ENCODE measurements around the gene HNRNPLL.
"Not testable (repeated sequence)": the region's sequence is repeated elsewhere in the genome, so short reads cannot be mapped to it uniquely, and the experiment has no call there.

The HNRNPLL gene

DNA sequence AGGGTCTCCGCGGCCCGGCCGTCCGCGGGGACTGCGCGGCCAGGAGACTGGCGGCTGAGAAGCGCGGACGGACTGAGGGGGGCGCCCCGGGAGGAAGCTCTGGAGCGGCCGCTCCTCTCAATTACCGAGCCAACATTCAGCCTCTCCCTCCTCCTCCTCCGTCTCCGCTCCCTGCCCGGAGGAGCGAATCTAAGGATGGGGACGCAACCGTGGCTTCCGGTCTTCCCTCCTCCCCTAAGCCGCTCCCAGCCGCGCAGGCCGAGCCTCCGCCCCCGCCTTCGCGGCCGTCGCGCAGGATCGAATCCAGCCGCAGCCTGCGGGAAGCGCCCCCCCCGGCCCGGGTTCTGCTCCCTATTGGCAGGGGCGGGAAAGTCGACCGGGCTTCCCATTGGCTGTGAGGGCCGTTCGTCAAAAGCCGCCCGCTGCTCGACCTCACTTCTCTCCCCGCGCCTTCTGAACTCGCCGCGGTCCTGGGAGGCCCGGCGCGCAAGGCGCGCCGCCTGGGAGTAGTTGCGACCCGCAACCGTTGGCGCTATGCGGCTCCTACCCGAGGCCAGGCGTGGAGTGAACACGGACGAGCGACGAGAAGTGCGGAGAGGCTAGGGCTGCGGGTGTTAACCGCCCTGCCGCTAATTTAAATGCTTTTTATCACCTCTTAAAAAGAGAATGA lies at the start of gene HNRNPLL:
HNRNPLL (minus strand) TSS at position 197 of the 670 bp plus-strand sequence. CDS start 302 bp downstream, outside the sequence.
- DNase-seq = peak; percentile 97
- in situ Hi-C loops (cut with MboI; ENCODE audit: low pct_unique_long_range_greater_than_20kb, low sequenced_read_pairs) = no loop called here

GRCh38 chr2:38650717-38651116 lies 48.0 kb upstream of the HNRNPLL start:
- no peak for DNase-seq
- in situ Hi-C loops (cut with MboI; ENCODE audit: low pct_unique_long_range_greater_than_20kb, low sequenced_read_pairs) = no loop called here

GRCh38 chr2:38650012-38650411 lies 47.3 kb upstream of the HNRNPLL start:
- in situ Hi-C loops (cut with MboI; ENCODE audit: low pct_unique_long_range_greater_than_20kb, low sequenced_read_pairs) = no loop called here
- DNase-seq = no peak

DNA sequence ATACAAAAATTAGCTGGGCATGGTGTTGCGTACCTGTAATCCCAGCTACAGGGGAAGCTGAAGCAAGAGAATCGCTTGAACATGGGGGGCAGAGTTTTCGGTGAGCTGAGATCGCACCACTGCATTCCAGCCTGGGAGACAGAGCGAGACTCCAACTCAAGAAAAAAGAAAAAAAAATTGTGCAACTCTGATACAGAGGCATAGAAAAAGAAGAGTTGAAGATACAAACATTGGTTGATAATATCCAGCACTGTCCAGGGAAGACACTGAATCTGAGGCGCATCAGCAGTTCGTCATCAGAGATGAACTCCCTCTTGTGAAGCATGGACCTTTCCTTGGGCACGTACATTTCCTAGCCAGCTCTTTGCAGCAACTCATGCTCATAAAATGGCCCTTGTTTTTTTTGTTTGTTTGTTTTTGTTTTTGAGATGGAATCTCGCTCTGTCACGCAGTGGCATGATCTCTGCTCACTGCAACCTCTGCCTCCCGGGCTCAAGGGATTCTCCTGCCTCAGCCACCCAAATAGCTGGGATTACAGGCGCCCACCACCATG lies 46.5 kb upstream of the HNRNPLL start:
- no peak for DNase-seq
- in situ Hi-C loops (cut with MboI; ENCODE audit: low pct_unique_long_range_greater_than_20kb, low sequenced_read_pairs) = no loop called here

- peak; percentile 86 for DNase-seq
- in situ Hi-C loops (cut with MboI; ENCODE audit: low pct_unique_long_range_greater_than_20kb, low sequenced_read_pairs) = no loop called here
Observed at GRCh38 chr2:38648107-38648761, 45.5 kb upstream of the HNRNPLL start.

DNA sequence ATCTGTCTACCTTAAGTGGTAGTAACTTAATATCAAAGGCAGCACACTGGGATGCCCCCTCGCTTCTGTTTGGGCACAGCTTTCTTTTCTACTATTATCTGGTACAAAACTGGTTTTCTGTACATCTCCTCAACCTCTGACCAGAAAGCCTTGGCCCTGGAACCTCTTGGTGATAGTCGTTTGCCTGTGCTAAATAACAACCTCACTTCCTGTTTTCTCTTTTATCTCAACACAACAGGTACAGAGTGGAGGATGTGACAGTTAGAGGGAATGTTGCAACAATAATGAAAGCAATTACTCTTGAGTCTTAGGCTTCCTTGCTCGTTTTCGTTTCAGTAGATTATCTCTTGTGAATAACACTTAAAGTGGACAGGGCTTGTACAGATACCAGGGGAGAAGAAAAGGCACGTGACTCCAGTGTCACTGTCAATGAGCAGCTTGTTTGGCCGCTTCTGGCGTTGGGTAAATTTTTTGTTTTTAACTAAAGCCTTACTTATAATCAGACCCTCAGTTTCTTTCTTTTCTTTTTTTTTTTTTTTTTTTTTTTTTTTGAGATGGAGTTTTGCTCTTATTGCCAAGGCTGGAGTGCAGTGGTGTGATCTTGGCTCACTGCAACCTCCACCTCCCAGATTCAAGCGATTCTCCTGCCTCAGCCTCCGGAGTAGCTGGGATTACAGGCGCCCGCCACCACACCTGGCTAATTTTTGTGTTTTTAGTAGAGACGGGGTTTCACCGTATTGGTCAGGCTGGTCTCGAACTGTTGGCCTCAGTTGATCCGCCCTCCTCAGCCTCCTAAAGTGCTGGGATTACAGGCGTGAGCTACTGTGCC lies 41.2 kb upstream of the HNRNPLL start:
- in situ Hi-C loops (cut with MboI; ENCODE audit: low pct_unique_long_range_greater_than_20kb, low sequenced_read_pairs) = not testable (repeated sequence)
- DNase-seq = peak; percentile 89

- DNase-seq = no peak
- in situ Hi-C loops (cut with MboI; ENCODE audit: low pct_unique_long_range_greater_than_20kb, low sequenced_read_pairs) = no loop called here
Observed at GRCh38 chr2:38643021-38643671, 40.4 kb upstream of the HNRNPLL start.

DNA sequence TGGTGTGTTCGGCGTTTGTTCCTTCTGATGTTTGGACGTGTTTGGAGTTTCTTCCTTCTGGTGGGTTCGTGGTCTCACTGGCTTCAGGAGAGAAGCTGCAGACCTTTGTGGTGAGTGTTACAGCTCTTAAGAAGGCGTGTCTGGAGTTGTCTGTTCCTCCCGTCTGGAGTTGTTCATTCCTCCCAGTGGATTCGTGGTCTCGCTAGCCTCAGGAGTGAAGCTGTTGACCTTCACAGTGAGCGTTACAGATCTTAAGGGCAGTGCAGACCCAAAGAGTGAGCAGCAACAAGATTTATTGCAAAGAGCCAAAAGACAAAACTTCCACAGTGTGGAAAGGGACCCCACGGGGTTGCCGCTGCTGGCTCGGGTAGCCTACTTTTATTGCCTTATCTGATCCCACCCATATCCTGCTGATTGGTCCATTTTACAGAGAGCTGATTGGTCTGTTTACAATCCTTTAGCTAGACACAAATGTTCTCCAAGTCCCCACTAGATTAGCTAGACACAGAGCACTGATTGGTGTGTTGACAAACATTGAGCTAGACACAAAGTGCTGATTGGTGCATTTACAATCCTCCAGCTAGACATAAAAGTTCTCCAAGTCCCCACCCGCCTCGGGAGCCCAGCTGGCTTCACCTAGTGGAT lies 39.8 kb upstream of the HNRNPLL start:
- in situ Hi-C loops (cut with MboI; ENCODE audit: low pct_unique_long_range_greater_than_20kb, low sequenced_read_pairs); DNase-seq: not testable (repeated sequence)

- in situ Hi-C loops (cut with MboI; ENCODE audit: low pct_unique_long_range_greater_than_20kb, low sequenced_read_pairs) = no loop called here
- no peak for DNase-seq
Observed at GRCh38 chr2:38636069-38636468, 33.3 kb upstream of the HNRNPLL start.

GRCh38 chr2:38635139-38635538 lies 32.4 kb upstream of the HNRNPLL start:
- no peak for DNase-seq
- in situ Hi-C loops (cut with MboI; ENCODE audit: low pct_unique_long_range_greater_than_20kb, low sequenced_read_pairs) = no loop called here

GRCh38 chr2:38634684-38635083 lies 32.0 kb upstream of the HNRNPLL start:
- in situ Hi-C loops (cut with MboI; ENCODE audit: low pct_unique_long_range_greater_than_20kb, low sequenced_read_pairs) = no loop called here
- DNase-seq = peak; percentile 83

GRCh38 chr2:38633895-38634294 lies 31.2 kb upstream of the HNRNPLL start:
- no peak for DNase-seq
- in situ Hi-C loops (cut with MboI; ENCODE audit: low pct_unique_long_range_greater_than_20kb, low sequenced_read_pairs) = no loop called here

DNA sequence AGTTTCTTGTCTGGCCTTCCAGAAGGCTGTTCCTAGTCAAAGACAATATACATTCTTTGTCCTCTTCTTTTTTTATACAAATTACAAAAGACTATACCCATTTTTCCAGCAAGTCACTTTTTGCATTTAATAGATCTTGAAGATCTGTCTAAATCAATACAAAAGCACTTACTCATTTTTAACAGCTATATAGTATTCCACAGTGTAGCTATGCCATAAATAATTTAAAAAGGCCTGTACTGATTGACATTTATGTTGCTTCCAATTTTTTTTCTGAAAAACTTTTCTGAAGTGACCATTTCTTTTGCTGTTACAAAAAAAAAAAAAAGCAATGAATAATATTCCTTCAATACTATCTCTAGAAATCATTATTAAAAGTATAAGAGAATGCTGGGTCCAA lies 30.3 kb upstream of the HNRNPLL start:
- in situ Hi-C loops (cut with MboI; ENCODE audit: low pct_unique_long_range_greater_than_20kb, low sequenced_read_pairs) = no loop called here

DNA sequence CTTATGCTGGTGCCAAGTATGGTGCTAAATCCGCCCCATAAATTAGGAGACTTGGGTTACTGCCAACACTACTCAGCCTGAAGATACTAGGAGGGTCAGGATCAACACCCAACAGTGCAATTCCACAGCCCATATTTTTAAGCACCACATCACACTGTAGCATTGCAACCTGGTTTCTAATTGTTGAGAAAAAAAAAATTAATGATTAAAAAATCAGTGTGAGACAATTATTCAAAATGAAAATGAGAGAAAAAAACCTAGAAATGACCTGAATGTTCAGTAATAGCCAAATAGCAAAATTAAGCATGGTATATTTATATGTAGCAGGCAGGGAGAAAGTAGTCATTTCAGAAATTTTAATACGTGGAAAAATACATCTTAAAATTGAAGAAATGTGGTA lies 29.2 kb upstream of the HNRNPLL start:
- in situ Hi-C loops (cut with MboI; ENCODE audit: low pct_unique_long_range_greater_than_20kb, low sequenced_read_pairs) = no loop called here
- DNase-seq = no peak

More for the DNA sequence above, 30.3 kb upstream of the HNRNPLL start:
- DNase-seq = no peak

DNA sequence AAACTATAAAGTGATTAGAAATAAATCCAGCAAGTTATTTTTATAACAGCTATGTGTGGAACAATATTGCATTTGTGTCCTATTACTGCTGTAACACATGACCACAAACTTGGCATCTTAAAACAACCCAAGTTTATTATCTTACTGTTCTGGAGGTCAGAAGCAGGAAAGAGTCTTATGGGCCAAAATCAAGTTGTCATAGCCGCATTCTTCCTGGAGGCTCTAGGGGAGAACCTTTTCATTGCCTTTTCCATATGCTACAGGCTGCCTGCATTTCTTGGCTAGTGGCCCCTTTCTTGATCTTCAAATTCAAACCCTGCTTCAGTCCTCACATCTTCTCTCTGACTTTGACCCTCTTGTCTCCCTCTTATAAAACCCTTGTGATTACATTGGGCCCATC lies 27.0 kb upstream of the HNRNPLL start:
- in situ Hi-C loops (cut with MboI; ENCODE audit: low pct_unique_long_range_greater_than_20kb, low sequenced_read_pairs) = no loop called here
- no peak for DNase-seq

DNA sequence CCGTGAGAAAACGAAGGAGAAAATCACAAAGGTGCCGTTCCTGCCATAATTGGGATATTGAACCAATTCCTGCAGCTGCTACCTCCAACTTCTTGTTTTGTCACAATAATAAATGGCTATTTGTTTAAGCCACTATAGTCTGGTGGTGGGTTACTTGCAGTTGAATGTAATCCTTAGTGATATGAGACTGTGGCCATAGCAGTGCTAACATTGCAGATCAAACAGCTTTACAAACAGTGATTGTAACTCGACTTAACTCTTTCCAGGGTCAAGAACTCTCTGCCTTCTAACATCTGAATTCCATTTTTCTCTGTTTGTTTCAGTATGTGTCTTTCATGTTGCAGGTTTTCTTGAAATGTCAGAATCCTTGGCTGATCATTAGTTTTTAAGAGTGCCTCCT lies 24.7 kb upstream of the HNRNPLL start:
- in situ Hi-C loops (cut with MboI; ENCODE audit: low pct_unique_long_range_greater_than_20kb, low sequenced_read_pairs) = no loop called here
- DNase-seq = no peak

- in situ Hi-C loops (cut with MboI; ENCODE audit: low pct_unique_long_range_greater_than_20kb, low sequenced_read_pairs) = no loop called here
- no peak for DNase-seq
Observed at GRCh38 chr2:38626326-38627035, 23.8 kb upstream of the HNRNPLL start.

GRCh38 chr2:38622210-38622609 lies 19.5 kb upstream of the HNRNPLL start:
- peak; percentile 92 for DNase-seq
- in situ Hi-C loops (cut with MboI; ENCODE audit: low pct_unique_long_range_greater_than_20kb, low sequenced_read_pairs) = no loop called here

Measured in KBM-7 (cell line).